Activated CD8-positive, alpha-beta memory T cell treated with anti-CD3 and anti-CD28 coated beads for 48 hours (primary cell): ENCODE data around the gene MARK2.

Source experiments
- DNase-seq, 3 experiments: peaks; one replicate each; pipeline ENCODE4 v3.0.0-alpha.2; 2020; ENCODE audit warnings: low read depth in 2 of 3, low spot score in 2 of 3

MARK2 gene

DNA sequence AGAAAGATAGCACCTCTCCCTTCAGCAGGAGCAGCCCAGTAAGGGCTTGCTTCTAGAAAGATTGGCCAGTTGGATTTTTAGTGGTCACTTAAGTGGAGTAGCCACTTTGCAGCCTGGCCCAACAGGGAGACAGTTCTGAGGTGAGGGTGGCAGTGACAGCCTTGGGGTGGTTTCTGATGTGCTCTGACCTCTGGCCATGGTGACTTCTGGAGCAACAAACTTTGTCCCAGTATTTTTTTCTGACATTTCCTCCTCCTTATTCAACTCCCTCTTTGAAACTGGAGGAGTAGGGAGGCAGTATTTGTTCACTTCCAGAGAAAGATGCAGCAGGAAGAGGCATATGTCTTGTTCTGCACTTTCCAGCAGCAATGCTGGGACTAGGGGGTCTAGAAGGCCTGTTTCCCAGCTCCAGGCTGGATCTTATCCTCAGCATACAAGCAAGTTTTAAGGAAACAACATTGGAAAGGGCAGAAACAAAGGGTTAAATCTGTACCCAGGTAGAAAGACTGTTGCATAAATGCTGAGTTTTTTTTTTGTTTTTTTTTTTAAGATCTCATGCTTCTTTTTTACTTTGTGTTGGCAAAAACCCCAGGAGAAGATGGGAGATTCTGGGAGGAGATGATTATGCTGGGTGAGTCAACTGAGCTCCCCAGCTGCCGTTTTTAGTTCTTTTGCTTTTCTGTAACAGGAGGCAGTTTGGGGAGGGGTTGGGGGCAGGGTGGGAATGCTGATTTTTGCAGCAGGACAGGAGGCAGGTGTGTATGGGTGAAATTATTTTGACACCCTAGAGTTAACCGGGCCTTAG lies 40.9 kb downstream of the MARK2 start:
- DNase-seq, result no peak

DNA sequence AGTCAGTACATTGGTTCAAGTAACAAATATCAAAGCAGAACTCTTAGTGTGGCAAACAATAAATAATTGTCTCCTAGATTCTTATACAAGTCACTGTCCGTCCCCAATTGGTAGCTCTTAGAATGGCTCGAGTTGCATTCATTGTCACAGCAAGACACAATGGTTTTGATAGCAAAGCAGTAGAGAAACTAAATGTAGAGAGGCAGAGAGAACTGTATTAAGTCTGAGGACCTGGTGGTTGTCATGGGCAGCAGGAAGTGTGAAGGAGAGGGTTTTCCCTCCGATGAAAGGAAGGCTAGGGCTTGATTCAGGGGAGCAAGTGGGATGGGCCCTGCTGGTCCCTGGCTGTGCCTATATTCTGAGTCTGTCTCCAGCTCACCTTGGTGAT lies 41.5 kb downstream of the MARK2 start:
- DNase-seq, result no peak

DNA sequence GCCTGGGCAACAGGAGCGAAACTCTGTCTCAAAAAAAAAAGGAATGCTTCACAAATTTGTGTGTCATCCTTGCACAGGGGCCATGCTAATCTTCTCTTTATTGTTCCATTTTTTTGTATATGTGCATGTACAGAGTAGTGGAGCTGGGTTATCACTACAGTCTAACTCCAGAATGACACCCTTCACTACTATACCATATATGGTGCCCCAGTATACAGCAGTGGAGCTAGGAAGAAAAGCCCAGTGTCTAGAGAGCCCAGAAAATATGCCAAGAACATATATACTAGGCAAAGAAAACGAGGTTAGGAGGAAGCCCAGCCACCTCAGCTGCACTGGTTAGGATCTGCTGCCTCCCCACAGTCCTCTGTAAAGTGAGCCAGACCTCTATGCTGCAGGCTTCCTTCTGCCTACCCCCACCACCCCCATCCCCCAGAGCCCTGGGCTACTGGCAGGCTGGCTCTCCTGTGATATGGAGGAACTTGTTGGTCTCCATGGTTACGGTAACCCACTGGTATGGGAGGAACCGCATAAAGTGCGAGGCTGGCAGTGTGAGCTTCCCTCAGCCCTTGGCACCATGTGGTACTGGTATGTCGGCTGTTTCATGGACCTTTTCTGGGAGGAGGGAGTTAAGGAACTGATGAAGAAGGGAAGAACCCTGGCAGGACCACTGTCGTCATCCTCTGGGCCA lies 43.8 kb downstream of the MARK2 start:
- no peak for DNase-seq

DNA sequence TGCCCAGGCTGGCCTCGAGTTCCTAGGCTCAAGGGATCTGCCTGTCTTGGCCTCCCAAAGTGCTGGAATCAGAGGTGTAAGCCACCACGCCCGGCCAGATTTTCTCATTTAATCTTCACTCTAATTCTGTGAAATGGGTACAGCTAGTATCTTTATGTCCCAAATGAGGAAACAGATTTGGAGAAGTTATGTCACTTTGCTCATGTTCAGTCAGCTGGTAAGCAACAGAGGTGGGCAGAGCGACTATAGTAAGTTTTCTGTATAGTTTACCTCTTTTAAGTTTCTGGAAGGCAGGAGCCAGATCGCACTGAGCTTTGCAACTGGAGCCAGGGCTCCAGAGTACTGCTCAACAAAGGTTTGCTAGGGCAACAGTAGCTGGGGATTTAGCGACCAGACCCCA lies 44.9 kb downstream of the MARK2 start:
- DNase-seq, result no peak

DNA sequence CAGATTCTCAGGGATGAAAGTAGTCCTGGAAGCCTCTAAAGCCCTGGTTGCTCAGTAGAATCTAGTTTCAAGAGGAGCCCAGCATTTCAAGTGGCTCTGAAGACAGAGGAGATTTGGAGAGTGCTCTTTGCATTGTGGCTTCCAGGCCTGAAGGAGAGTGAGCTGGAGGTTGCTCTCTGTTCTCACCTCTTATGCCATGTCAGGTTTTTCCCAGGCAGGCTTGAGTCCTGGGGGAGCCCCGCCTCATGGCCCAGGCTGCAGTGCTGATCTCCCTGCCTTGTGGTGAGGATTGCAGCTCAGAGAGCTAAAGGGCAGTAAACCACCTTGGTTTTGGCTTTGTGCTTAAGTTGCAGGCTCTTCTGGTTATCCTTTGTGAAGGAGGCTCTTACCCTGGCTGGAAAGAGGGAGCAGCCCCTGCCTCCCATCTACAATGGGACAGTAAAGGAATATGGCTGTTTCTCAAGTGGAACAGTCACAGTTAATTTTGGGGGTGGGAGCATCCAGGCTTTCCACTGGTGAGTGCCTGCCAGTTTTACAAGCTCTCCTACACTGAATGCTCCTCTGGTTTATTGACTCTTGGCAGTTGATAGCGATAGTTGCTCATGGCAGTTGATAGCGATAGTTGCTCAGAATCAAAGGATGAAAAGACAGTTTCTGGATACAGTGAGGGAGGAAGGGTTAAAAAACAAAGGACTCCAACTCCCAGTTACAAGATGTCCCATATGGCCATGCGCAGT lies 45.5 kb downstream of the MARK2 start:
- no peak for DNase-seq

DNA sequence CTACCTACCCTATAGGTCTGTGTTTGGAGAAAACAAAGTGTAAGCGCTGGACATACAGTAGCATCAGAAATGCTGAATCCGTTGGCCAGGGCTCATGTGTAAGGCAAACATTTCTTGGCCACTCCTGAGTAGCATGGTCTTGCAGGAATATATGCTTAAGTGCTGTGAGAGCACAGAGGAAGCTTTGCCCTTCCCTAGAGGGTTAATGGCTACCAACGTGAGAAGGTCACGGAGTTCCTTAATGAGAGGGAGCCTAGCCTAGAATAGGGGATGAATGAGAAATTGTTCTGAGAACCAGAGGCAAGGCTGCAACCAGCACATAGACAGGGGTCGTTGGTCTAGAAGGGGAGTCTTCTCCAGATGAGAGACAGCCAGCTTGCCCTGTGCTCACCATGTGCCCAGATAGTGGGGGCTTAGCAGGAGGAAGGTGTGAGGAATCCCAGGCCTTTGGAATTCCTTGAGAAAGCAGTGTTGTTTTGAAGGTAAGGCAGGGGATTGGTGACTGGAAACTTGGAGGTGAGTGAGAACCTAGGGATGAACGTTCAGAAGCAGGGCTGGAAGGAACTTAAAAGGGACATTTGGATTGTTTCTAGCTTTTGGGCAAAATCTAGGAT lies 48.6 kb downstream of the MARK2 start:
- no peak for DNase-seq

DNA sequence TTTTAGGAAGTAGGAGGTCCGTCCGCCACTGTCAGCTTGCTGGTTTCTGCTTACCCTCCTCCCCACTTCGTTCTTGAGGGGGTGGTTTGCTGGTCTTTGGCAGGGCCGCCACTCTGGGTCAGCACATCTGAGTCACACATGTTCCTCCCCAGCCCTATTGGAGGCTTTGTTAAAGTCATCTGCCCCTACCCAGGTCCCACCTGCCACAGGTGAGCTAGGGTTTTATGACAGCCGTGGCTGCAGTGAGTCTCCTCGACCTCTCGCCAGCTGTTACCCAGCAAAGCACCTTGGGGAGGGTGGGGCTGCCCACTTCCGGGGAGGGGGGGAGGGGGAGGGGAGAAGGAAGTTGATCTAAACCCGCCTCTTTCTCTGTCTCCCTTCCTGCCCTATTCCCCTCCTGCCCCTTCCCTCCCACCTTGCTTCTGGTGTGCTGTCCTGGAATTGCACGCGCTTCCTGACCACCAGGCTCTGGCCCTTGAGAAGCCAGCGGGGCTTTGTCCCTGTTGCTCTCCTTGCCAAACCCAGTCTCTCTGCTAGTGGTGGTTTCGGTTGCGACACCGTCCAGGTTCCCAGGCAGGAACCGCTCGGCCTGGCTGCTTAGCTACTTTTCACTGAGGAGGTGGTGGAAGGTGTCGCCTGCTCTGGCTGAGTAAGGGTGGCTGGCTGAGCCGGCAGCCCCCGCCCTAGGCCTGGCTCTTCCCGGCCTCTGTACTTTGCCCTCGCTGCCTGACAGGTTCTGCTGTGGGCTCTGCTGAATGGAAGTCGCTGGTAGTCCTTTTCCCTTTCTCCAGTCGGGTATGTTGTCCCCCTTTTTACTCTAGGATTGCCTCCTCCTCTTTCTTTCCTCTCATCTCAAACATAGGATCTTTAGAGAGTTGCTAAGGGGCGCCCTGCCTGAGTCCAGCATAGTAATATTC lies 49.5 kb downstream of the MARK2 start:
- DNase-seq, result peak; percentile 23 to 42 (median 33)

DNA sequence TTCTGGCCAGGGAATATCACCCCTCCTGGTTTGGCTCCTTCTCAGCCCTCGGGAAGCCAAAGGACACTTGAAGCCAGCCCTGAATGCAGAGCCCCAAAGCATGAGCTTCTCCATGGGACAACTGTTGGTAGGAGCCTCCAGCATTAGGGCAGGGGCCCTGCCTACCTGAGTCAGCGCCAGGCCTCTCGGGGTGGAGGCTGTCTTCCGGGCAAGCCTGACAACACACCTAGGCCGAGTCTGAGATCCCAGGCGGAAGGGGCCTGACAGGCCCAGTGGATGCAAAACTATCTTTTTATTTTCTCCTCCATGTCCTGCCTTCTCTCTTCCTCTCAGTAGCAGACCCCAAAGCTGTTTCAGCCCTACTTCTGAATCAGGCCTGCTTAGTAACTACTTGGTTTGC lies 50.4 kb downstream of the MARK2 start:
- no peak for DNase-seq

DNA sequence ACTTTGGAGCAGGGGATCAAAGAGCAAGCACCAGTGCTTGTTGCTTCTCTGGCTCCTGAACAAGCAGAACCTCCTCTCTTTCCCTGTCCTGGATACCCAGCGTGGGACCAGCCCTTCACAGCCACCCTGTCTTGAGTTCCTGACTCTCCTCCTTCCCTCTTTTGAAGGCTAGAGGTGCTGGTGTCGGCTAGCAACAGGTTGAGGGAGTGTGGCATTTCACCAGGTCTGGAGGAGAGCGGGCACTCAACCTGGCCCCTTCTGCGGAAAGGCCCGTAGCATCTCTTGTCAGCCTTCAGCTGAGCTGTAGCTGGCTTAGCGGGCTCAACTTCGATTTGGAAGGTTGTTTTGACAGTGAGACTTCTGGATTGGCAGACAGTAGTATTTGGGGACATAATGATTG lies 51.5 kb downstream of the MARK2 start:
- DNase-seq, result no peak

DNA sequence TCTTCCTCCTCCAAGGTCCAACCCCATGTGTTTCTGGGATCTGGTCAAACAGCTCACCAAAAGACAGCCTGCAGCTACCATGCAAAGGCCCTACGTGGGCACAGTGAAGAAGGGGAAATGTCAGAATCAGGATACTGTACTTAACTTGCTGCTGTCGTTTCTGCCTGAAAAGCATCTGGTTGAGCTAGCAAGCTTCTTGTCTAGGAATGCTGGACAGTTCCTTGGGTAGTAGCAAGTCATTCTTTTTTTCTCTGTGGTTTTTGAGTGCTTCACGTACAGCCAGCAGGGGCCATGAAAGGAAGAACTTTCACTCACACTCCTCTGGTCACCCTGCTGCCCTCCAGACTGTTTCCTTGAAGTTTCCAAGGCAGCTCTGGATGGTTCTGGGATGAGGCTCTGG lies 53.3 kb downstream of the MARK2 start:
- no peak for DNase-seq

DNA sequence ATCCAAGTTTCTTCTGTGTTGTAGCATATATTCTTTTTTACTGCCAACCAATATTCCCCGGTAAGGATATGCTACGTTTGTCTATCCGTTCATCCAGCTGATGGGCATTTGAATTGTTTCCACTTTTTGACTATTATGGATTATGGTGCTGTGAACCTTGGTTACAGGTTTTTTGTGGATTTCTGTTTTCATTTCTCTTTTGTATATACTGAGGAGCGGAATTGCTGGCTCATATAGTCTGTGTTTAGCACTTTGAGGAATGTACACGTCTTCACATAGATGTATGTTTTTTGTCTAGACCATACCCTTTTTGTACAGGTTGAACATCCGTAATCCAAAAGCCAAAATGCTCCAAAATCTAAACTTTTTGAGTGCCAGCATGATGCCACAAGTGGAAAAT lies 54.4 kb downstream of the MARK2 start:
- DNase-seq, result no peak

DNA sequence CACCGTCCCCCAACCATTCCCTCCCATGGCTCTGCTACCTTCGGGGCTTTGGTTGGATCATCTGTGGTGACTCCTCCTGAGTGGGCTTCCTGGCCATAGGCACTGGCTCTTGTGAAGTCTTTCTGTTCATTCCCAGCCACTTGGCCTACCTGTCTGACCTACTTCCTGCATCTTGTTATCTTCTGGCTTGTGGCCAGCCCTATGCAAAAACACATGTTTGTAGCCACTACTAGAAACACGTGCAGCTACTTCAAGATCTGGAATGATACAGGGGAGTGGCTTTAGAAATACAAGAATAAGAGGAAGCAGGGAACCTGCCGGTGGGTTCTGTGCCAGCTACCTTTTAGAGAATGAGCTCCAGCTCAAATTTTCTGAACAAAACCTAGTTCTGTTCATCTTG lies 57.2 kb downstream of the MARK2 start:
- DNase-seq, result no peak

DNA sequence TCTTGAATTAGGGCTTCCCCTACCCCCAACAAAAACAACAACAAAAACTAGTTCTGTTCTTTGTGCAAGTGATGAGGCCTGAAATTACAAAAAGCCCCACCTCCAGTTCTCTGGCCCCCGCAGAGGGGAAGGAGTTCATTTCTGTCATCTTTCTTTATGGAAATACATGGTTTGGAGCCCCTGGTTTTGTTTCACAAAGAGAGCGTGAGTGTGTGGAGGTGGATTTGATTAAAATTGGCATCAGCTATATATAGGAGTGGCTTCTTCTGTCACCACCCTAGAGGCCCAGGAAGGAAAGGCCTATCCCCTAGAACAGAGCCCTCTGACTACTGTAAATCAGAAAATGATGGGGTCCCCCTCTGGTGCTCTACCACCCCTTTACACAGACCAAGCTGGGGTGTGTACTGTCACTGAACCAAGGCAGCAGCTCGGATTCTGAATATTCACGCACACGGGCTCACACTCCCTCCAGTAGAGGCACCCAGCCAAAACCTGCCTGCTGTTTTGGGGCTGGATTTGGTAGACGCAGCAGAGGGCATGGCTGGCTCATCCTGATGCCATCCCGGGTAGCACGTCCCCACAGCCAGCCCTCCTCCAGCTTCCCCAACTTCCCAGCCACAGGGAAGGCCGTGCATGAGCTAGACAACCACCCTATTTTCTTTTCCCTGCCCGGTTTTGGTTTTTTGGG lies 58.7 kb downstream of the MARK2 start:
- DNase-seq, result no peak

DNA sequence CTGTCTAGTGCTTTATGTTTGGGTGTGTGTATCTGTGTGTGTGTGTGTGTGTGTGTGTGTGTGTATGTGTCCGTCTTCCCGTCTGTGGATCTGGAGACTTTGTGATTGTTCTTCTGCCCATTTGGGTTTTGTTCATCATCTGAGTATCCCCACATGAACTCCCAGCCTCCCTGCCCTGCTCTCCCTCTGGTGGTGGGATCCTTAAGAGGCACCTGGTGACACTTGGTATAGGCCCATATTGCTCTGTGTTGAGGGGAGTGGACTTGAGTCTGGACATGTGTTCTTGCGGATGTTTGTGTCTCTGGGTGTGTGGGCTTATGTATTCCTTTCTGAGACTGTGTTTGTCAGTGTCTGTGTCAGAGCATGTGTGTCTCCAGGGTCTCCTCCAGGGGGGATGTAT lies 62.8 kb downstream of the MARK2 start:
- no peak for DNase-seq

DNA sequence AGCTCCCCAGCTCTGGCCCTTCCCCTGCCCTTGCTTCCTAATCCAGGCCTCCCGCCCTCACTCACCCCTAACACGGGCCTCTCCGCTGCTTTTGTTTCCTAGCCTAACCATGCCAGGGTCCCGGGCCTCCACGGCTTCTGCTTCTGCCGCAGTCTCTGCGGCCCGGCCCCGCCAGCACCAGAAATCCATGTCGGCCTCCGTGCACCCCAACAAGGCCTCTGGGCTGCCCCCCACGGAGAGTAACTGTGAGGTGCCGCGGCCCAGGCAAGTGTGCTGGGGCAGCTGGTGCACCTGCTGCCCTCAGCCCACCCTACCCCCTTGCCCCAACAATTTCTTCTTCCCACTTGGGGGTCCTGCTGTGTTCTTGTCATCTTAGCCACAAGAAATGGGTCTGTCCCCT lies 65.0 kb downstream of the MARK2 start:
- no peak for DNase-seq

DNA sequence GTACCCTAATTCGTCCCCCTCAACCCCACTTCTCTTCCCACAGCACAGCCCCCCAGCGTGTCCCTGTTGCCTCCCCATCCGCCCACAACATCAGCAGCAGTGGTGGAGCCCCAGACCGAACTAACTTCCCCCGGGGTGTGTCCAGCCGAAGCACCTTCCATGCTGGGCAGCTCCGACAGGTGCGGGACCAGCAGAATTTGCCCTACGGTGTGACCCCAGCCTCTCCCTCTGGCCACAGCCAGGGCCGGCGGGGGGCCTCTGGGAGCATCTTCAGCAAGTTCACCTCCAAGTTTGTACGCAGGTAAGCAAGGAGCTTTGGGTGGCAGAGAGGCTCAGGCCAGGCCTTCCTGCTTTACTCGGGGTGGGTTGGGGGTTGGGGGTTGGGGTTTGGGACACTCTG lies 65.8 kb downstream of the MARK2 start:
- no peak for DNase-seq

DNA sequence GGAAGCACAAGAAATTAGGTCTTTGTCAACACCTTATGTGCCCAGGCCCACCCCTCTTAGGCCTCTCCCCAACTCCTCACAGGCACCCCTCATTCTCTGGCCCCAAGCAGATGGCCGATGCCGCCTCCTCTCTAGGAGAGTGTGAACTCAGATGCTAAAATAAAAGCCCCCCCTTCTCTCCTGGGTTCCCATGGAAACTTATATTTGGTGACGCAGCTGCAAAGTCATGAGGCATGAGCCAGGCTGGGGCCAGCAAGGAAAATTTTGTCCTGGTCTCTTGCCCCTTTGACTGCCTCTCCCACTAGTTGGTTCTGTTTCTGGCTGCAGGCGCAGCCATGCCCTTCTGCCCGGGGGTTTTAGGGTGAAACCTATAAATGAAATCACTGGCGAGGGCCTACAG lies 66.3 kb downstream of the MARK2 start:
- DNase-seq, result no peak

DNA sequence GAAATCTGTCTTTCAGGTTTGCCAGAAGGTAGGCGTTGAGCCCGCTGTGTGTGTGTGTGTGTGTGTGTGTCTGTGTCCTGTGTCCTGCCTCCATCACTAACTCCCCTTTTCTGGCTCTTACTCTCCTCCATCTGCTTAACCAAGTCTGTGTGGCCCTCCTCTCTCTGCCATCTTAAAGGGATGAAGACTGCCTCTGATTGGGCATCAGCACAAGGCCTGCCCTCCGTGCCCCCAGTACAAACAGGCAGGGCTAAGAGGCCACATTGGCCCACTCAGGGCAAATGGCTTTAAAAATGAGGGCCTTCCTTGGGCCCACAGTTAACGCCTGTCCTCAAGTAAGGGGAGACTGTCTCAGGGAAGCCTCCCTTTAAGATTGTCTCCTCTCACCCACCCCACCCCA lies 67.2 kb downstream of the MARK2 start:
- no peak for DNase-seq

DNA sequence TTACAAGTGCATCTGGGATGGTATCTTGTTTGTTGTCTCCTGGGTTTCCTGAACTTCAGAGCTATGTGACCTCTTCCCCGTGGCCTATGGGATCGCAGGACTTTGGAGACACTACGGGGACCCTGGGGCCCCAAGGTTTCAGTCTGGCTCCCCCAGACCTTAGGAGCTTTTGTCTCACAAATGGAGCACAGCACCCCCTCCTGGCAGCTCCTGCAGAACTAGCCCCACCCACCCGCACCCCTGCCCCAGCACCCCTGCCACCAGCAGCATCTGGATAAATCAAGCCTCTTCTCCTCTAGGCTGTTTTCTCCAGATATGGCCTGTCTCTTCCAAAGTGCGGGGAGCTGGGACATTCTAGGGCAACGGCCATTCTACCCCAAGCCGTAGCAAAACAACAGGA lies 67.7 kb downstream of the MARK2 start:
- DNase-seq, result no peak

DNA sequence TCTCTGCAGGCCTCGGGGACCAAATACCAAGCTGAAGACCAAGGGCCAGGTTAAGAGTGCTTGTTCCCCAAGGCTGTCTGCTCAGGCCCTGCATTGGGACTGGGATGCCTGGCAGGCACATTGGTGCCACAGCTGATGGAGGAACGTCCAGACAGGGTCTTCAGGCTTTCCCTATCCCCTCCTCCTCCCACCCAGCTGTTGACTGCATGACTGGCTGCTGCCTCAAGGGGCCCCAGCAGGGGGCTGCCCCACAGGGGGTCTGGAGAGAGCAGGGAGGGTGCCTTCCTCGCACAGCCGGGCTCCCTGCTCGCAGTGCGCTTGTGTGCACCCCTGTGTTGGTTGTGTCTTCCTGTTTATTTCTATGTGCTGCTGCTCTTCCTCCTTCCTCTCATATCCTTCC lies 68.2 kb downstream of the MARK2 start:
- no peak for DNase-seq
